NCI-H128 (cell line): ENCODE data around the gene BRD9.

Experiments used
- DNase-seq: peaks from one replicate; lab custom pipeline; 2025; ENCODE audit not compliant: unreplicated experiment; lab: John Stamatoyannopoulos, UW

BRD9 gene

GRCh38 chr5:819078-819477, 73.5 kb downstream of the BRD9 start:
- no peak for DNase-seq

- no peak for DNase-seq
Observed at GRCh38 chr5:816176-816575, 76.4 kb downstream of the BRD9 start.

GRCh38 chr5:815449-815848, 77.2 kb downstream of the BRD9 start:
- no peak for DNase-seq
